Camera-type eye (tissue), 1 donor: Measurements from ENCODE around the gene IL1RL2. TPM values are rescaled to one million over a fixed set of nuclear protein-coding genes. Genes with fewer than 3 reads are reported as not detected.

ENCODE experiments used
- total RNA-seq: library from RNA; depleted of rRNA; stranded (reverse); fragments of >200 nt; gene quantifications from one replicate; pipeline ENCODE4 v1.2.3, GENCODE V29; 2014

Gene IL1RL2
- 1.4 TPM for total RNA-seq

GRCh38 chr2:102186791-102187495 lies at the start of gene IL1RL2:
Gene IL1RL2 (plus strand): TSS chr2:102187023. CDS start chr2:102187868, 845 bp downstream.

GRCh38 chr2:102141970-102142828 lies 44.6 kb upstream of the IL1RL2 start, which contains the start of gene IL1R1:
Gene IL1R1 (plus strand): TSS chr2:102142746. CDS start chr2:102157725, 14,979 bp downstream.

Other genes with a start within 250 kb of the IL1RL2 start
- 1.0 TPM for gene IL1R2, start 195.1 kb upstream of the IL1RL2 start, total RNA-seq
- 19.4 TPM for gene IL1R1, start 44.3 kb upstream of the IL1RL2 start, total RNA-seq
- gene IL1RL1, start 124.5 kb downstream of the IL1RL2 start, total RNA-seq = 4.3 TPM
- gene IL18R1, start 168.8 kb downstream of the IL1RL2 start, total RNA-seq = 1.6 TPM
- gene IL18RAP, start 236.1 kb downstream of the IL1RL2 start, total RNA-seq = 0.33 TPM